Epidermal melanocyte (primary cell): Measurements from ENCODE around the gene RNF213.

Source experiments
- DNase-seq: peaks from one replicate; pipeline ENCODE4 v3.0.0; 2011; ENCODE audit warnings: low spot score; ENCODE audit not compliant: insufficient read length

RNF213 gene

GRCh38 chr17:80365001-80365965 lies 104.6 kb downstream of the RNF213 start:
- no peak for DNase-seq

GRCh38 chr17:80365983-80366382 lies 105.3 kb downstream of the RNF213 start:
- no peak for DNase-seq

- DNase-seq: no peak
These were observed 106.9 kb downstream of the RNF213 start for GRCh38 chr17:80367503-80367902.

- DNase-seq: no peak
These were observed 110.5 kb downstream of the RNF213 start for GRCh38 chr17:80371196-80371595.

GRCh38 chr17:80372456-80372855 lies 111.8 kb downstream of the RNF213 start:
- no peak for DNase-seq

GRCh38 chr17:80372922-80373570 lies 112.4 kb downstream of the RNF213 start:
- DNase-seq: no peak

GRCh38 chr17:80374039-80374731 lies 113.5 kb downstream of the RNF213 start:
- no peak for DNase-seq

- DNase-seq: no peak
These were observed 114.3 kb downstream of the RNF213 start for GRCh38 chr17:80374732-80375585.

- DNase-seq: no peak
These were observed 115.9 kb downstream of the RNF213 start for GRCh38 chr17:80376531-80376930.

GRCh38 chr17:80377798-80378197 lies 117.1 kb downstream of the RNF213 start:
- no peak for DNase-seq

GRCh38 chr17:80379348-80379747 lies 118.7 kb downstream of the RNF213 start:
- no peak for DNase-seq

GRCh38 chr17:80380068-80380467 lies 119.4 kb downstream of the RNF213 start:
- no peak for DNase-seq

- DNase-seq: no peak
These were observed 119.9 kb downstream of the RNF213 start for GRCh38 chr17:80380555-80381002.

GRCh38 chr17:80381416-80381923 lies 120.8 kb downstream of the RNF213 start:
- no peak for DNase-seq

GRCh38 chr17:80382446-80382845 lies 121.8 kb downstream of the RNF213 start:
- no peak for DNase-seq

- DNase-seq: no peak
These were observed 122.3 kb downstream of the RNF213 start for GRCh38 chr17:80382956-80383355.

- DNase-seq: no peak
These were observed 123.7 kb downstream of the RNF213 start for GRCh38 chr17:80384078-80384960.

GRCh38 chr17:80385046-80385445 lies 124.4 kb downstream of the RNF213 start:
- DNase-seq: no peak

- no peak for DNase-seq
These were observed 125.7 kb downstream of the RNF213 start for GRCh38 chr17:80386341-80386740.

GRCh38 chr17:80387071-80387470 lies 126.4 kb downstream of the RNF213 start:
- DNase-seq: no peak
